Upper lobe of left lung (tissue), 6 donors: ENCODE measurements around the gene EEPD1. TPM values are rescaled to one million over a fixed set of nuclear protein-coding genes. Genes with fewer than 3 reads are reported as not detected.

ENCODE experiments used
- ATAC-seq, 2 donors: fragments of 200-7000 bp; cut with Tn5 transposase; one replicate each; pipeline ENCODE4 v1.9.1; 2022; ENCODE audit warnings: mild to moderate bottlenecking in 2 of 2, moderate library complexity in 2 of 2; ENCODE audit not compliant: low FRiP score in 2 of 2
- DNase-seq, 2 donors: peaks; one replicate each; pipeline ENCODE4 v3.0.0-alpha.2; 2019 to 2020
- H3K27ac ChIP-seq, 4 donors: fragments of 200-600 bp; sonication (generic); one replicate each; pipeline ENCODE4 v1.5.1; 2016 to 2019
- H3K27me3 ChIP-seq, 4 donors: fragments of 200-600 bp; sonication (generic); one replicate each; pipeline ENCODE4 v1.5.1; 2017 to 2019
- H3K36me3 ChIP-seq, 4 donors: fragments of 200-600 bp; sonication (generic); one replicate each; pipeline ENCODE4 v1.5.1; 2016 to 2019
- H3K4me1 ChIP-seq, 4 donors: fragments of 200-600 bp; sonication (generic); one replicate each; pipeline ENCODE4 v1.5.1; 2018 to 2019
- H3K4me3 ChIP-seq, 4 donors: fragments of 200-600 bp; sonication (generic); one replicate each; pipeline ENCODE4 v1.5.1; 2017 to 2019; ENCODE audit warnings: mild to moderate bottlenecking in 2 of 4, moderate library complexity in 1 of 4
- H3K9me3 ChIP-seq, 4 donors: fragments of 200-600 bp; sonication (generic); one replicate each; pipeline ENCODE4 v1.5.1; 2018 to 2019
- EP300 ChIP-seq, 4 donors: sonication (generic); formaldehyde crosslinking; IDR thresholded peaks; one replicate each; pipeline ENCODE4 v1.5.1; 2017; ENCODE audit warnings: antibody characterized with exemption in 4 of 4, control low read depth in 2 of 4
- POLR2A ChIP-seq, 4 donors: fragments of 450-650 bp; IDR thresholded peaks; one replicate each; pipeline ENCODE4 v1.5.1; 2016 to 2017; ENCODE audit warnings: antibody characterized with exemption in 4 of 4, mild to moderate bottlenecking in 2 of 4
- POLR2AphosphoS5 ChIP-seq, 2 donors: sonication (generic); formaldehyde crosslinking; IDR thresholded peaks; one replicate each; pipeline ENCODE4 v1.5.1; 2017; ENCODE audit warnings: antibody characterized with exemption in 2 of 2
- WGBS, 2 donors: methylation state at CpG; one replicate each; pipeline ENCODE4 v1.1.5; 2017 to 2018; 5-methylcytosine and 5-hydroxymethylcytosine counted together
- total RNA-seq, 6 donors: library from RNA; depleted of rRNA in 4 of 6; stranded (reverse); fragments of >200 nt in 4 of 6; gene quantifications; one replicate each; pipeline versions ENCODE4 v1.1.0 to v1.2.1, GENCODE V29; 2016 to 2021
- TF ChIP-seq, protein P1 (sequence below), 6 experiments: fragments of 450-650 bp in 4 of 6; fragments of 200-600 bp in 2 of 6; sonication (generic) in 2 of 6; IDR thresholded peaks; one replicate each; pipeline ENCODE4 v1.5.1; 2016 to 2019; ENCODE audit warnings: antibody characterized with exemption in 6 of 6
- donor health status: DM: no; HTN: no; CAD: no; lungs with moderate emphysema.
- donor health status: DM: no; HTN: yes; CAD: no; lungs with severe emphysema.

The EEPD1 gene
- total RNA-seq, 6 donors from 2014 or later = 5.9 to 25.1 (median 11.2) TPM

DNA sequence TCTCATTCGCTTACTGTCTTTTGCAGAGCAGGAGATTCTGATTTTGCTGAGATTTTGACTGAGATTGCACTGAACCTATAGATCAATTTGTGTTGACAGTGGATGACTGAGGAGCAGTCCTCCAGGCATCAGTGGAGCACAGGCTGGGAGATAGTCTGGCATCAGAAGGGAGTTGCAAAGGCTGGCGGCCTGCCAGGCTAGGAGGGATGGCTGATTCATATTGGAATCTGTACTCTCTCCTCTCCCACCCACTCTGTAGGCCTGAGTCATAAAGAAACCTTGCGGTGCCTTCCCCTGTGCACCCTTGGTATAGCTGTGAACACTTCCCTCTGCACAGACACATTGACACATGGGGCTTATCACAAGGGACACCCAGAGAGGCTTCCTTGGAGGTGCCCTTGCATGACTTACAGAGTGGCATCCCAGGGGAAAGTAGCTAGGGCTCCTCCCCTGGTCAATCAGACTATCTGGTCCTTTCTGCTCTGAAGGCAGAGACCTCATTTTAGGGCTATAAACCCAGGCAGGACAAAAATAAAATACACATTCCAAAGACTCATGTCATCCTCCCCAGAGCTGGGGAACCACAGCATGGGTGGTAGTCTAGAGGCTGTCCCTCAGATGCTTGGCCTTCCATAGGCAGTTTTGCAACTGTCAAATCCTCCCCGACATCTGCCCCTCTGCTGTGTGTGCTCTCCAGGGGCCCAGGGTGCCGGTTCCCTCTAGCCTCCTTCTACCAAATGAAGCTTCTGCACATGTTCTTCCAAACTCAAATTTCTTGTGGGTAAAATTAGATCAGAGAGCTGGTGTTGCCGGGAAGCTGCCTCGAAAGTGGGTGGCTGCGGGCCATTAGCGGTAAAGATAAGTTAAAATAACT, 37.4 kb upstream of the EEPD1 start:
- H3K4me1 ChIP-seq = peaks cover 13 to 27% (median 17%) of the 10 kb centered on the region in 4 donors
- TF ChIP-seq, protein P1, sequence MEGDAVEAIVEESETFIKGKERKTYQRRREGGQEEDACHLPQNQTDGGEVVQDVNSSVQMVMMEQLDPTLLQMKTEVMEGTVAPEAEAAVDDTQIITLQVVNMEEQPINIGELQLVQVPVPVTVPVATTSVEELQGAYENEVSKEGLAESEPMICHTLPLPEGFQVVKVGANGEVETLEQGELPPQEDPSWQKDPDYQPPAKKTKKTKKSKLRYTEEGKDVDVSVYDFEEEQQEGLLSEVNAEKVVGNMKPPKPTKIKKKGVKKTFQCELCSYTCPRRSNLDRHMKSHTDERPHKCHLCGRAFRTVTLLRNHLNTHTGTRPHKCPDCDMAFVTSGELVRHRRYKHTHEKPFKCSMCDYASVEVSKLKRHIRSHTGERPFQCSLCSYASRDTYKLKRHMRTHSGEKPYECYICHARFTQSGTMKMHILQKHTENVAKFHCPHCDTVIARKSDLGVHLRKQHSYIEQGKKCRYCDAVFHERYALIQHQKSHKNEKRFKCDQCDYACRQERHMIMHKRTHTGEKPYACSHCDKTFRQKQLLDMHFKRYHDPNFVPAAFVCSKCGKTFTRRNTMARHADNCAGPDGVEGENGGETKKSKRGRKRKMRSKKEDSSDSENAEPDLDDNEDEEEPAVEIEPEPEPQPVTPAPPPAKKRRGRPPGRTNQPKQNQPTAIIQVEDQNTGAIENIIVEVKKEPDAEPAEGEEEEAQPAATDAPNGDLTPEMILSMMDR (IDR thresholded peaks at IDR 0.05) = no peak
- TF ChIP-seq EP300 (IDR thresholded peaks at IDR 0.05) (peak in 1 of 4 donors; percentile 4), POLR2AphosphoS5 (IDR thresholded peaks at IDR 0.05) (peak in 1 of 2 donors; percentile 1)
- no peak overlapping the region for H3K4me3 ChIP-seq
- peak in 1 of 2 donors; percentile 71 for DNase-seq
- H3K36me3 ChIP-seq = no peaks in the 10 kb centered on the region
- H3K27ac ChIP-seq = no peak overlapping the region
- H3K9me3 ChIP-seq = no peaks in the 10 kb centered on the region
- peak; percentile 82 to 87 for ATAC-seq
- no peaks in the 10 kb centered on the region for H3K27me3 ChIP-seq
- WGBS, 2 donors = 77 to 80% methylated on average over 9 of the region's 9 CpGs

DNA sequence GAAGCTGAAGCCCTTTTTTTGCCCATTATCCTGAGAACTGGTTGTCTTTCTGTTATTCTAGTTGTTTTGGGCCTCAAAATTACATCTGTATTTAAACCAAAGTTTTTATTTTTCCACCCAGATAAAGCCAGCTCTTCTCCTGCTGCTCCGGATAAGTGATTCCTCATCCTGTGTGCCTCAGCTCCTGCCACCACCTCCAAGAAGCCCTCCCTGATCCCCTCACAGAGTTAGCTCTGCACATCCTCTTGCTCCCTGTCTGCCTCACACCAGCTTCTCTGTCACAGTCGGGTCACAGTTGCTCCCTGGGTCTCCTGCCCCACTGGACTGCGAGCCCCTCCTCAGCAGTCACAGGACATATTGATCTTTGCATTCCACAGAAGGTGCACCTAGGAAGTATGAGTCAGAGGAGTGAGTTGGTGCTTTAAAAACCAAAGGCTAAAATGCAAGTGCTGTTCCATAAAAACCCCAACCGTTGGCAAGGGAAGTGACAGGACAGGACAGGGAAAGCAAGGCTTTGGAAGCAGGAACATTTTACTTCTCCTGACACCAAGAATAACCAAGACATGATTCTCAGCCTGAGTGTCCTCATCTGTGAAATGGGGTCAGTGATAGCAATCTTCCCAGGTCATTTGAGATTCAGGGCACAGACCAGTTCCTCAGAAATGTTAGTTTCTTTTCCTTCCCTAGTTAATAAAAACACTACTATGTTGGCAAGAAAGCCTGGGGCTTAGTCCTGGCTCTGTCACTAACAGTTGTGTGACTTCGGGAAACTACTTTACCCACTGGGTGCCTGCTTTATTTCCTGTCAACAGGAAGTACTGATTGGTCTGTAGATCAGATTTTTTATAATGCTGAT, 36.5 kb upstream of the EEPD1 start:
- Histone ChIP-seq H3K27ac (no peak overlapping the region), H3K9me3 (no peaks in the 10 kb centered on the region), H3K36me3 (no peaks in the 10 kb centered on the region), H3K4me3 (no peak overlapping the region), H3K4me1 (peaks cover 13 to 27% (median 17%) of the 10 kb centered on the region in 4 donors), H3K27me3 (no peaks in the 10 kb centered on the region)
- DNase-seq (no peak), ATAC-seq (no peak)
- no peak for TF ChIP-seq EP300 (IDR thresholded peaks at IDR 0.05)
- TF ChIP-seq POLR2A (IDR thresholded peaks at IDR 0.05) = no peak
- no peak for TF ChIP-seq POLR2AphosphoS5 (IDR thresholded peaks at IDR 0.05)
- TF ChIP-seq, protein P1 (IDR thresholded peaks at IDR 0.05) = no peak
- WGBS, 2 donors = 67 to 68% methylated on average over 5 of the region's 5 CpGs

DNA sequence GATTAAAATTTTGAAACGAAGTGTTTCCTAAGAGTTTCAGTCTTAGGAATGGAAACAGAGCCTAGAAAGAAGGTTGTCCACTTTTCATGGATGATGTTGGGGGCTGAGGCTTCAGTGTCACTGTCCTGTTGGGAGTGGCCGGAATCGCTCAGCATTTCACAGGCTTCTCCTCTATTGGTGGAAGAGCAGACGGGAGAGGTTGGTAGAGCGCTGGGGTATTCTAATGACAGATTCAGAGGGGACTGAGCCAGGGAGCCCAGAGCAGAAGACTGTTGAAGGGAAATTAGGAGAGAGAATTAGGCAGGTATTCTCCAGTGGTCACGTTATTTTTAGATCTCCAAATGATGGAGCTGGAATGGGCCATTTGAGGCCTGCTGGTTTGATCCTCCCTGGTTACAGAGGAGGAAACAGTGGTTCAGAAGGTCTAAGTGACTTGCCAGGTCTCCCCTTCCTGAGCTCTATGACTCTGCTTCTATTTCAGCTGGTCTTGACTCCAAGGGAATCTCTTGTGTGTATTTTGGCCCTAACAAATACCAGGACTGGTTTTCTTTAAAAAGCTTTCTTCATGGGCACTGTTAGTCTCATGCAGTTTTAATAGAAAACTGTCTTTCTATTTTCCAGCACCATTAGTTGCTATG, 35.7 kb upstream of the EEPD1 start:
- no peak overlapping the region for H3K27ac ChIP-seq
- ATAC-seq = no peak
- 78 to 84% methylated on average over 6 of the region's 6 CpGs for WGBS, 2 donors

DNA sequence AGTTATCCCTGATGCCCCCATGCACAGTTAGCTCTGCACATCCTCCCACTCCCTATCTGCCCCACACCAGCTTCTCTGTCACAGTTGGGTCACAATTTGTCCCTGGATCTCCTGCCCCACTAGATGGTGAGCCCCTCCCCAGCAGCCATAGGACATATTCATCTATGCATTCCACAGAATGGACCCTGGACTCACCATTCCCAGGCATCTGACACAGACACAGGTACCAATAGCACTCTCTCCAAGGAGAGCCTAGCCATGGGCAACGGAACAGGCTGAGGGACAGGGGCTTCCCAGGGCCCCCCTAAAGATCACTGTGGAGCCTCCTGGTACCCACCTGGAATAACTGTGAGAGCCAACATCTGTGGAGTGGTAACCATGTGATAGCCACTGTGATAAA, 34.7 kb upstream of the EEPD1 start:
- Histone ChIP-seq H3K4me1 (peaks cover 13 to 27% (median 17%) of the 10 kb centered on the region in 4 donors), H3K36me3 (no peaks in the 10 kb centered on the region), H3K9me3 (no peaks in the 10 kb centered on the region), H3K4me3 (no peak overlapping the region), H3K27me3 (no peaks in the 10 kb centered on the region), H3K27ac (no peak overlapping the region)
- ATAC-seq (no peak), DNase-seq (no peak)
- TF ChIP-seq EP300 (IDR thresholded peaks at IDR 0.05) (no peak), POLR2AphosphoS5 (IDR thresholded peaks at IDR 0.05) (no peak), POLR2A (IDR thresholded peaks at IDR 0.05) (no peak)
- TF ChIP-seq, protein P1 (IDR thresholded peaks at IDR 0.05) = no peak
- WGBS, 2 donors = 86% methylated on average over 1 of the region's 1 CpG; no CpG with 5 or more reads in 1 of the 2 donors

More for the DNA sequence above, 35.7 kb upstream of the EEPD1 start:
- Histone ChIP-seq H3K9me3 (no peaks in the 10 kb centered on the region), H3K36me3 (no peaks in the 10 kb centered on the region), H3K27me3 (no peaks in the 10 kb centered on the region), H3K4me1 (peaks cover 13 to 27% (median 17%) of the 10 kb centered on the region in 4 donors), H3K4me3 (no peak overlapping the region)
- no peak for DNase-seq
- TF ChIP-seq, protein P1 (IDR thresholded peaks at IDR 0.05) = no peak
- TF ChIP-seq EP300 (IDR thresholded peaks at IDR 0.05) = no peak
- TF ChIP-seq POLR2A (IDR thresholded peaks at IDR 0.05) = no peak
- TF ChIP-seq POLR2AphosphoS5 (IDR thresholded peaks at IDR 0.05) = no peak
